ENCODE measurements around the gene TIMM17B.

Gene TIMM17B

GRCh38 chrX:48918643-48919340 lies 21.2 kb upstream of the TIMM17B start, which contains the start of gene PIM2:
PIM2 (minus strand) TSS chrX:48919024; CDS start chrX:48918834, 190 bp downstream.
- DNase-seq (ENCODE audit: low read depth): peak; percentile 67

- DNase-seq (ENCODE audit: low read depth): no peak
These were observed 20.7 kb upstream of the TIMM17B start for GRCh38 chrX:48918301-48918642.

- DNase-seq (ENCODE audit: low read depth): peak; percentile 63
These were observed 19.8 kb upstream of the TIMM17B start for GRCh38 chrX:48917139-48918001.

GRCh38 chrX:48914593-48915493 lies 17.3 kb upstream of the TIMM17B start:
- DNase-seq (ENCODE audit: low read depth): no peak

GRCh38 chrX:48913605-48914366 lies 16.2 kb upstream of the TIMM17B start:
- DNase-seq (ENCODE audit: low read depth): no peak

GRCh38 chrX:48911412-48912182 lies 14.0 kb upstream of the TIMM17B start, which contains the start of gene SLC35A2:
SLC35A2 (minus strand) TSS chrX:48911646; CDS start chrX:48911636, 10 bp downstream.
- peak; percentile 81 for DNase-seq (ENCODE audit: low read depth)

- DNase-seq (ENCODE audit: low read depth): no peak
These were observed 13.4 kb upstream of the TIMM17B start for GRCh38 chrX:48910926-48911411.

- no peak for DNase-seq (ENCODE audit: low read depth)
These were observed 12.2 kb upstream of the TIMM17B start for GRCh38 chrX:48909703-48910294.

GRCh38 chrX:48908600-48908999 lies 11.0 kb upstream of the TIMM17B start:
- DNase-seq (ENCODE audit: low read depth): no peak

GRCh38 chrX:48905090-48905790 lies 7.7 kb upstream of the TIMM17B start:
- no peak for DNase-seq (ENCODE audit: low read depth)

- no peak for DNase-seq (ENCODE audit: low read depth)
These were observed 7.1 kb upstream of the TIMM17B start for GRCh38 chrX:48904626-48905025.

GRCh38 chrX:48904180-48904579 lies 6.6 kb upstream of the TIMM17B start:
- no peak for DNase-seq (ENCODE audit: low read depth)

- DNase-seq (ENCODE audit: low read depth): no peak
These were observed 5.7 kb upstream of the TIMM17B start for GRCh38 chrX:48903290-48903689.

- DNase-seq (ENCODE audit: low read depth): no peak
These were observed 5.2 kb upstream of the TIMM17B start for GRCh38 chrX:48902776-48903175.

- no peak for DNase-seq (ENCODE audit: low read depth)
These were observed 4.6 kb upstream of the TIMM17B start for GRCh38 chrX:48902135-48902534.

- DNase-seq (ENCODE audit: low read depth): no peak
These were observed 3.5 kb upstream of the TIMM17B start for GRCh38 chrX:48901069-48901468.

GRCh38 chrX:48899078-48899410 lies 1.5 kb upstream of the TIMM17B start:
- no peak for DNase-seq (ENCODE audit: low read depth)

- DNase-seq (ENCODE audit: low read depth): no peak
These were observed 377 bp downstream of the TIMM17B start for GRCh38 chrX:48897157-48897624.

- no peak for DNase-seq (ENCODE audit: low read depth)
These were observed 957 bp downstream of the TIMM17B start for GRCh38 chrX:48896611-48897011.
